GM12878 (cell line): ENCODE results near the gene RPL37. TPM values are rescaled to one million over a fixed set of nuclear protein-coding genes. Genes with fewer than 3 reads are reported as not detected.

Source experiments
- EGR1 ChIP-seq, 2 experiments: IDR thresholded peaks; 1 replicate in 1 of 2; 2 replicates in 1 of 2; pipeline ENCODE4 v1.6.1; 2011 to 2012; ENCODE audit warnings: low read depth in 2 of 2, low read length in 2 of 2, borderline replicate concordance in 1 of 2, mild to moderate bottlenecking in 1 of 2, moderate library complexity in 1 of 2
- ESRRA ChIP-seq: IDR thresholded peaks from 2 replicates; pipeline ENCODE4 v1.6.1; 2012; ENCODE audit warnings: mild to moderate bottlenecking, low read length, improper control_type of control experiment
- HDGF ChIP-seq: fragments of 450-650 bp; IDR thresholded peaks from 2 replicates; pipeline ENCODE4 v1.6.1; 2016; ENCODE audit warnings: antibody characterized with exemption
- JUNB ChIP-seq: IDR thresholded peaks from 2 replicates; pipeline ENCODE4 v1.6.1; 2016; ENCODE audit warnings: antibody characterized with exemption, mild to moderate bottlenecking
- LARP7 ChIP-seq: fragments of 450-650 bp; IDR thresholded peaks from 2 replicates; pipeline ENCODE4 v1.6.1; 2017; ENCODE audit warnings: mild to moderate bottlenecking
- MYB ChIP-seq: fragments of 150-350 bp; IDR thresholded peaks from 2 replicates; pipeline ENCODE4 v1.6.1; 2014; ENCODE audit warnings: mild to moderate bottlenecking, low read depth, low read length, borderline replicate concordance
- MYC ChIP-seq: IDR thresholded peaks from 2 replicates; pipeline ENCODE4 v1.6.1; 2011; ENCODE audit warnings: mild to moderate bottlenecking, low read length, moderate library complexity, inconsistent platforms; ENCODE audit not compliant: insufficient read depth, insufficient replicate concordance, insufficient read length, severe bottlenecking
- PML ChIP-seq: IDR thresholded peaks from 2 replicates; pipeline ENCODE4 v1.6.1; 2012; ENCODE audit warnings: low read length, inconsistent platforms
- RCOR1 ChIP-seq: conservative IDR thresholded peaks from 2 replicates; pipeline ENCODE4 v1.6.1; 2012; ENCODE audit warnings: low read depth, low read length, improper control_type of control experiment
- SIX5 ChIP-seq: IDR thresholded peaks from 2 replicates; pipeline ENCODE4 v1.6.1; 2011; ENCODE audit warnings: mild to moderate bottlenecking, low read depth, low read length, moderate library complexity; ENCODE audit not compliant: severe bottlenecking
- SMARCA5 ChIP-seq: fragments of 450-650 bp; IDR thresholded peaks from 2 replicates; pipeline ENCODE4 v1.6.1; 2017; ENCODE audit warnings: mild to moderate bottlenecking
- TCF12 ChIP-seq: IDR thresholded peaks from 2 replicates; pipeline ENCODE4 v1.6.1; 2011; ENCODE audit warnings: low read depth, mild to moderate bottlenecking, low read length
- ZBED1 ChIP-seq: IDR thresholded peaks from 2 replicates; pipeline ENCODE4 v1.6.1; 2016; ENCODE audit warnings: borderline replicate concordance
- polyA plus RNA-seq, 11 experiments: library from polyadenylated mRNA; depleted of rRNA in 4 of 11; unstranded in 6 of 11; stranded (reverse) in 5 of 11; fragments of >200 nt; fragmentation: Nextera tagmentation in 4 of 11; fragmentation: Illumina TruSeq in 1 of 11; extraction: Ambion mirVana in 4 of 11; extraction: Trizol in 1 of 11; gene quantifications; 1 replicate in 1 of 11; 2 replicates in 10 of 11; pipeline versions ENCODE4 v1.2.1 to v1.2.3, GENCODE V29; 2011 to 2016; ENCODE audit warnings: inconsistent platforms in 2 of 11, missing spikeins in 2 of 11, low read depth in 1 of 11
- total RNA-seq, 4 experiments: library from RNA; depleted of rRNA in 3 of 4; stranded (reverse); fragments of >200 nt in 3 of 4; fragmentation: Illumina TruSeq in 1 of 4; extraction: Trizol in 1 of 4; gene quantifications; 2 replicates each; pipeline versions ENCODE4 v1.2.1 to v1.2.3, GENCODE V29; 2013 to 2021
- TF ChIP-seq, protein P1 (sequence below): IDR thresholded peaks from 2 replicates; pipeline ENCODE4 v1.6.1; 2012; ENCODE audit warnings: low read depth, low read length, improper control_type of control experiment
- TF ChIP-seq, protein P2 (sequence below): fragments of 450-650 bp; IDR thresholded peaks from 2 replicates; pipeline ENCODE4 v1.6.1; 2017; ENCODE audit warnings: mild to moderate bottlenecking, moderate library complexity
- TF ChIP-seq, protein P3 (sequence below): fragments of 450-650 bp; IDR thresholded peaks from 2 replicates; pipeline ENCODE4 v1.6.1; 2018; ENCODE audit warnings: borderline replicate concordance, mild to moderate bottlenecking; ENCODE audit not compliant: partially characterized antibody
- TF ChIP-seq, protein P4 (sequence below): fragments of 450-650 bp; IDR thresholded peaks from 2 replicates; pipeline ENCODE4 v1.6.1; 2017; ENCODE audit warnings: antibody characterized with exemption, mild to moderate bottlenecking, moderate library complexity
- TF ChIP-seq, protein P5 (sequence below): IDR thresholded peaks from 2 replicates; pipeline ENCODE4 v1.6.1; 2012; ENCODE audit warnings: low read length, inconsistent platforms

Gene RPL37
- total and polyA plus RNA-seq, 10 of the 15 experiments (the other 5 are each of a cell fraction or from before 2014, with no cell fraction given), result 1,697 to 6,216 (median 3,013) TPM

DNA sequence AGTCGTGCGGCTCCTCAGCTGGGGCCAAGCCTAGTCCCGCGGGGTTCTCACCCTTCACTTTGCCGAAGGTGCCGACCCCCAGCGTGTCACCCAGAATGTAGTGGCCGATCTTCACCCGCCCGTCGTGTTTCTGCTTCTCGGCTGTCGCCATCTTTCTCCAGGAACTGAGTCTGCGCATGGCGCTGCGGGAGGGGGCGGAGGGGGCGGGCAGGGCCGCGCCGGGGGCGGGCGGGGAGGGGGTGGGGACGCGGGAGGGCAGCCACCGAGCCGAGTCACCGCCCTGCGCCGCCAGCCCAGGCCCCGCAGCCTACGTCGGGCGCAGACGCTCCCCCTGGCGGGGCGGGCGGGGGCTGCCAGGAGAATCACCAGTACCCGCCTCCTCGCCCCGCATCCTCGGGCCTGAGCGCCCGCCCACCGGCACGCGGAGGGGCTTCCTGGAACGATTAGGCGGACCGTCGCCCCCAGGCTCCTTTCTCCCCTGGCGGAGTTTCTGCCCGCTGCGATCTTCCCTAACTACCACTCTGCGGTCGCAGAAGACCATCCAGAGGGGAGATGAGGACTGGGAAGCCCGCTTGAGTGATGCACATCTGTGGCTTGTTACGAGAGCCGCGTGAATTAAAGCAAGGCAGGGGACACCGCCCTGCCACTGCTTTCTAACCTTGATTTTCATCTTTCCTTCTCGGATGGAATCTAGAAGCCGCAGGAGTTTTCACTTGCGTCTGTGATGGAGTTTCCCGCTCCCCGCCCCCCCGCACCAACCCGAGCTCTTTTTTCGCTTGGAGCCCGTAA lies 36.8 kb downstream of the RPL37 start, which contains the start of gene PRKAA1 (continued):
- no peak for TF ChIP-seq HDGF
- peak; percentile 85; the same call in 1 of the 2 replicates for TF ChIP-seq SMARCA5
- TF ChIP-seq, protein P1, sequence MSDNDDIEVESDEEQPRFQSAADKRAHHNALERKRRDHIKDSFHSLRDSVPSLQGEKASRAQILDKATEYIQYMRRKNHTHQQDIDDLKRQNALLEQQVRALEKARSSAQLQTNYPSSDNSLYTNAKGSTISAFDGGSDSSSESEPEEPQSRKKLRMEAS, result no peak
- no peak for TF ChIP-seq TCF12
- no peak for TF ChIP-seq LARP7
- TF ChIP-seq, protein P2, sequence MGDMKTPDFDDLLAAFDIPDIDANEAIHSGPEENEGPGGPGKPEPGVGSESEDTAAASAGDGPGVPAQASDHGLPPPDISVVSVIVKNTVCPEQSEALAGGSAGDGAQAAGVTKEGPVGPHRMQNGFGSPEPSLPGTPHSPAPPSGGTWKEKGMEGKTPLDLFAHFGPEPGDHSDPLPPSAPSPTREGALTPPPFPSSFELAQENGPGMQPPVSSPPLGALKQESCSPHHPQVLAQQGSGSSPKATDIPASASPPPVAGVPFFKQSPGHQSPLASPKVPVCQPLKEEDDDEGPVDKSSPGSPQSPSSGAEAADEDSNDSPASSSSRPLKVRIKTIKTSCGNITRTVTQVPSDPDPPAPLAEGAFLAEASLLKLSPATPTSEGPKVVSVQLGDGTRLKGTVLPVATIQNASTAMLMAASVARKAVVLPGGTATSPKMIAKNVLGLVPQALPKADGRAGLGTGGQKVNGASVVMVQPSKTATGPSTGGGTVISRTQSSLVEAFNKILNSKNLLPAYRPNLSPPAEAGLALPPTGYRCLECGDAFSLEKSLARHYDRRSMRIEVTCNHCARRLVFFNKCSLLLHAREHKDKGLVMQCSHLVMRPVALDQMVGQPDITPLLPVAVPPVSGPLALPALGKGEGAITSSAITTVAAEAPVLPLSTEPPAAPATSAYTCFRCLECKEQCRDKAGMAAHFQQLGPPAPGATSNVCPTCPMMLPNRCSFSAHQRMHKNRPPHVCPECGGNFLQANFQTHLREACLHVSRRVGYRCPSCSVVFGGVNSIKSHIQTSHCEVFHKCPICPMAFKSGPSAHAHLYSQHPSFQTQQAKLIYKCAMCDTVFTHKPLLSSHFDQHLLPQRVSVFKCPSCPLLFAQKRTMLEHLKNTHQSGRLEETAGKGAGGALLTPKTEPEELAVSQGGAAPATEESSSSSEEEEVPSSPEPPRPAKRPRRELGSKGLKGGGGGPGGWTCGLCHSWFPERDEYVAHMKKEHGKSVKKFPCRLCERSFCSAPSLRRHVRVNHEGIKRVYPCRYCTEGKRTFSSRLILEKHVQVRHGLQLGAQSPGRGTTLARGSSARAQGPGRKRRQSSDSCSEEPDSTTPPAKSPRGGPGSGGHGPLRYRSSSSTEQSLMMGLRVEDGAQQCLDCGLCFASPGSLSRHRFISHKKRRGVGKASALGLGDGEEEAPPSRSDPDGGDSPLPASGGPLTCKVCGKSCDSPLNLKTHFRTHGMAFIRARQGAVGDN, result no peak
- TF ChIP-seq JUNB, result no peak
- TF ChIP-seq, protein P3, sequence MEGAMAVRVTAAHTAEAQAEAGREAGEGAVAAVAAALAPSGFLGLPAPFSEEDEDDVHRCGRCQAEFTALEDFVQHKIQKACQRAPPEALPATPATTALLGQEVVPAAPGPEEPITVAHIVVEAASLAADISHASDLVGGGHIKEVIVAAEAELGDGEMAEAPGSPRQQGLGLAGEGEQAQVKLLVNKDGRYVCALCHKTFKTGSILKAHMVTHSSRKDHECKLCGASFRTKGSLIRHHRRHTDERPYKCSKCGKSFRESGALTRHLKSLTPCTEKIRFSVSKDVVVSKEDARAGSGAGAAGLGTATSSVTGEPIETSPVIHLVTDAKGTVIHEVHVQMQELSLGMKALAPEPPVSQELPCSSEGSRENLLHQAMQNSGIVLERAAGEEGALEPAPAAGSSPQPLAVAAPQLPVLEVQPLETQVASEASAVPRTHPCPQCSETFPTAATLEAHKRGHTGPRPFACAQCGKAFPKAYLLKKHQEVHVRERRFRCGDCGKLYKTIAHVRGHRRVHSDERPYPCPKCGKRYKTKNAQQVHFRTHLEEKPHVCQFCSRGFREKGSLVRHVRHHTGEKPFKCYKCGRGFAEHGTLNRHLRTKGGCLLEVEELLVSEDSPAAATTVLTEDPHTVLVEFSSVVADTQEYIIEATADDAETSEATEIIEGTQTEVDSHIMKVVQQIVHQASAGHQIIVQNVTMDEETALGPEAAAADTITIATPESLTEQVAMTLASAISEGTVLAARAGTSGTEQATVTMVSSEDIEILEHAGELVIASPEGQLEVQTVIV, result no peak
- TF ChIP-seq, protein P4, sequence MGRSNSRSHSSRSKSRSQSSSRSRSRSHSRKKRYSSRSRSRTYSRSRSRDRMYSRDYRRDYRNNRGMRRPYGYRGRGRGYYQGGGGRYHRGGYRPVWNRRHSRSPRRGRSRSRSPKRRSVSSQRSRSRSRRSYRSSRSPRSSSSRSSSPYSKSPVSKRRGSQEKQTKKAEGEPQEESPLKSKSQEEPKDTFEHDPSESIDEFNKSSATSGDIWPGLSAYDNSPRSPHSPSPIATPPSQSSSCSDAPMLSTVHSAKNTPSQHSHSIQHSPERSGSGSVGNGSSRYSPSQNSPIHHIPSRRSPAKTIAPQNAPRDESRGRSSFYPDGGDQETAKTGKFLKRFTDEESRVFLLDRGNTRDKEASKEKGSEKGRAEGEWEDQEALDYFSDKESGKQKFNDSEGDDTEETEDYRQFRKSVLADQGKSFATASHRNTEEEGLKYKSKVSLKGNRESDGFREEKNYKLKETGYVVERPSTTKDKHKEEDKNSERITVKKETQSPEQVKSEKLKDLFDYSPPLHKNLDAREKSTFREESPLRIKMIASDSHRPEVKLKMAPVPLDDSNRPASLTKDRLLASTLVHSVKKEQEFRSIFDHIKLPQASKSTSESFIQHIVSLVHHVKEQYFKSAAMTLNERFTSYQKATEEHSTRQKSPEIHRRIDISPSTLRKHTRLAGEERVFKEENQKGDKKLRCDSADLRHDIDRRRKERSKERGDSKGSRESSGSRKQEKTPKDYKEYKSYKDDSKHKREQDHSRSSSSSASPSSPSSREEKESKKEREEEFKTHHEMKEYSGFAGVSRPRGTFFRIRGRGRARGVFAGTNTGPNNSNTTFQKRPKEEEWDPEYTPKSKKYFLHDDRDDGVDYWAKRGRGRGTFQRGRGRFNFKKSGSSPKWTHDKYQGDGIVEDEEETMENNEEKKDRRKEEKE, result no peak
- peak in 1 of 2 experiments; percentile 80; a peak in 2 of 3 replicates for TF ChIP-seq EGR1 (IDR thresholded peaks at IDR 0.05; ENCODE audit: borderline replicate concordance in 1 of 2, low read depth in 2 of 2, low read length in 2 of 2)
- no peak for TF ChIP-seq MYB
- TF ChIP-seq RCOR1, result no peak
- TF ChIP-seq SIX5, result no peak
- TF ChIP-seq ESRRA, result no peak
- TF ChIP-seq PML, result no peak
- TF ChIP-seq ZBED1, result no peak
- TF ChIP-seq MYC, result no peak
- TF ChIP-seq, protein P5, sequence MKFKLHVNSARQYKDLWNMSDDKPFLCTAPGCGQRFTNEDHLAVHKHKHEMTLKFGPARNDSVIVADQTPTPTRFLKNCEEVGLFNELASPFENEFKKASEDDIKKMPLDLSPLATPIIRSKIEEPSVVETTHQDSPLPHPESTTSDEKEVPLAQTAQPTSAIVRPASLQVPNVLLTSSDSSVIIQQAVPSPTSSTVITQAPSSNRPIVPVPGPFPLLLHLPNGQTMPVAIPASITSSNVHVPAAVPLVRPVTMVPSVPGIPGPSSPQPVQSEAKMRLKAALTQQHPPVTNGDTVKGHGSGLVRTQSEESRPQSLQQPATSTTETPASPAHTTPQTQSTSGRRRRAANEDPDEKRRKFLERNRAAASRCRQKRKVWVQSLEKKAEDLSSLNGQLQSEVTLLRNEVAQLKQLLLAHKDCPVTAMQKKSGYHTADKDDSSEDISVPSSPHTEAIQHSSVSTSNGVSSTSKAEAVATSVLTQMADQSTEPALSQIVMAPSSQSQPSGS, result no peak
